ENCODE results near the gene CASP2. TPM values are rescaled to one million over a fixed set of nuclear protein-coding genes. Genes with fewer than 3 reads are reported as not detected.

Gene CASP2
- total RNA-seq, 1 experiment from 2014 or later: 64.1 TPM

DNA sequence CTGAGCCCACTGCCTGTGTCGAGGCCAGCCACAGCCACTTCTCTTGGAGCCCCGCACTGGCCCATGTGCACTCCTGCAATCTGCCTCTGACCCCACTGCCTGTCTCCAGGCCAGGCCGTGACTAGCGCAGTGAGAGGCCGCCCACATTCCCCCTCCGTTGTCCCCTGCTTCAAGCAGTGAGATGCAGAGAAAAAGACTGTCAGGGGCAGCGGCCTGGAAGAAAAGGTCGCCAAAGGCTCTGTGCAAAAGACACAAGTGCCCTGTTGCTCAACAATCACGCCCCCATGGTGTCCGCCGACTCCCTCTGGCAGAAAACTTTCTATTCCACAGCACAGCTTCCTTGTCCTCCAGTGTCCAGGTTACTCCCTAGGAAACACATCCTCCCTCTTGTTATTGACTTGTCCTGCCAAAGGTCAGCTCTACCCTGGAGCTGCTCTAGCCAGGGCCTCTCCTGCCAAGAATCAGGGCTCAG is 64.4 kb downstream of the CASP2 start:
- Histone ChIP-seq H3K79me2 (ENCODE audit: insufficient read depth, low read length) (no peaks in the 10 kb centered on the region), H3K9me3 (ENCODE audit: control insufficient read depth in 1 of 2, insufficient read depth in 1 of 2, low read depth in 1 of 2, low read length in 2 of 2) (no peaks in the 10 kb centered on the region), H3K4me1 (ENCODE audit: control insufficient read depth in 1 of 2, insufficient read depth in 2 of 2, low read length in 2 of 2) (no peaks in the 10 kb centered on the region), H3K4me2 (ENCODE audit: low read length) (no peak overlapping the region), H3K27ac (ENCODE audit: low read depth, low read length) (no peak overlapping the region), H3K9me2 (ENCODE audit: insufficient read depth) (no peaks in the 10 kb centered on the region), H2AFZ (ENCODE audit: low read depth, low read length, poor library complexity, severe bottlenecking) (no peak overlapping the region), H3K9ac (ENCODE audit: low read length) (no peak overlapping the region), H4K20me1 (ENCODE audit: insufficient read depth) (no peaks in the 10 kb centered on the region), H3K36me3 (ENCODE audit: control insufficient read depth in 1 of 2, insufficient read depth in 2 of 2, low read length in 2 of 2) (no peaks in the 10 kb centered on the region), H3K4me3 (replicated peaks in 1 of 2; ENCODE audit: low read depth in 1 of 2, low read length in 2 of 2) (no peak overlapping the region), H3K27me3 (ENCODE audit: insufficient read depth, low read length) (no peaks in the 10 kb centered on the region)
- intact Hi-C loops (cut with micrococcal nuclease): no loop called here
- no peak for DNase-seq (ENCODE audit: low read depth, low spot score)
- ChIA-PET POLR2A (no interaction called here), RAD21 (ENCODE audit: low non-redundant PET in 1 of 2, low total read pairs in 2 of 2, uncharacterized antibody in 2 of 2, unreplicated experiment in 2 of 2) (no interaction called here), CTCF (no interaction called here)
- no TSS peak for BruUV-seq (replicated peaks)
- no peak for ATAC-seq
- TF ChIP-seq YY1 (IDR thresholded peaks at IDR 0.05; ENCODE audit: extremely low read depth, insufficient replicate concordance, low read depth, low read length): no peak
- TF ChIP-seq EGR1 (IDR thresholded peaks at IDR 0.05; ENCODE audit: low read depth): no peak
- TF ChIP-seq FOSL1 (IDR thresholded peaks at IDR 0.05; ENCODE audit: low read depth): no peak
- TF ChIP-seq SIN3A (IDR thresholded peaks at IDR 0.05; ENCODE audit: low read depth): no peak
- no peak for TF ChIP-seq SP1 (IDR thresholded peaks at IDR 0.05; ENCODE audit: low read depth)
- TF ChIP-seq EZH2 (IDR thresholded peaks at IDR 0.05): no peak
- no peak for TF ChIP-seq CBX3 (IDR thresholded peaks at IDR 0.05; ENCODE audit: low read depth)
- TF ChIP-seq, protein P1, sequence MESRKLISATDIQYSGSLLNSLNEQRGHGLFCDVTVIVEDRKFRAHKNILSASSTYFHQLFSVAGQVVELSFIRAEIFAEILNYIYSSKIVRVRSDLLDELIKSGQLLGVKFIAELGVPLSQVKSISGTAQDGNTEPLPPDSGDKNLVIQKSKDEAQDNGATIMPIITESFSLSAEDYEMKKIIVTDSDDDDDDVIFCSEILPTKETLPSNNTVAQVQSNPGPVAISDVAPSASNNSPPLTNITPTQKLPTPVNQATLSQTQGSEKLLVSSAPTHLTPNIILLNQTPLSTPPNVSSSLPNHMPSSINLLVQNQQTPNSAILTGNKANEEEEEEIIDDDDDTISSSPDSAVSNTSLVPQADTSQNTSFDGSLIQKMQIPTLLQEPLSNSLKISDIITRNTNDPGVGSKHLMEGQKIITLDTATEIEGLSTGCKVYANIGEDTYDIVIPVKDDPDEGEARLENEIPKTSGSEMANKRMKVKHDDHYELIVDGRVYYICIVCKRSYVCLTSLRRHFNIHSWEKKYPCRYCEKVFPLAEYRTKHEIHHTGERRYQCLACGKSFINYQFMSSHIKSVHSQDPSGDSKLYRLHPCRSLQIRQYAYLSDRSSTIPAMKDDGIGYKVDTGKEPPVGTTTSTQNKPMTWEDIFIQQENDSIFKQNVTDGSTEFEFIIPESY (IDR thresholded peaks at IDR 0.05; ENCODE audit: extremely low read depth, insufficient replicate concordance, low read length): no peak
- no peak for TF ChIP-seq EZH2phosphoT487 (IDR thresholded peaks at IDR 0.05; ENCODE audit: borderline replicate concordance)
- TF ChIP-seq ZNF274 (IDR thresholded peaks at IDR 0.05; ENCODE audit: low read depth, low read length): no peak
- TF ChIP-seq ZFX (IDR thresholded peaks at IDR 0.05): no peak
- TF ChIP-seq CEBPB (IDR thresholded peaks at IDR 0.05; ENCODE audit: low read depth): no peak
- no peak for TF ChIP-seq TCF7L2 (IDR thresholded peaks at IDR 0.05; ENCODE audit: borderline replicate concordance, extremely low read depth, insufficient read depth, insufficient read length)
- TF ChIP-seq JUND (IDR thresholded peaks at IDR 0.05): no peak
- TF ChIP-seq ELF1 (IDR thresholded peaks at IDR 0.05; ENCODE audit: borderline replicate concordance, low read depth): no peak
- TF ChIP-seq, protein P2, sequence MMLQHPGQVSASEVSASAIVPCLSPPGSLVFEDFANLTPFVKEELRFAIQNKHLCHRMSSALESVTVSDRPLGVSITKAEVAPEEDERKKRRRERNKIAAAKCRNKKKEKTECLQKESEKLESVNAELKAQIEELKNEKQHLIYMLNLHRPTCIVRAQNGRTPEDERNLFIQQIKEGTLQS (IDR thresholded peaks at IDR 0.05): no peak
- TF ChIP-seq, protein P3, sequence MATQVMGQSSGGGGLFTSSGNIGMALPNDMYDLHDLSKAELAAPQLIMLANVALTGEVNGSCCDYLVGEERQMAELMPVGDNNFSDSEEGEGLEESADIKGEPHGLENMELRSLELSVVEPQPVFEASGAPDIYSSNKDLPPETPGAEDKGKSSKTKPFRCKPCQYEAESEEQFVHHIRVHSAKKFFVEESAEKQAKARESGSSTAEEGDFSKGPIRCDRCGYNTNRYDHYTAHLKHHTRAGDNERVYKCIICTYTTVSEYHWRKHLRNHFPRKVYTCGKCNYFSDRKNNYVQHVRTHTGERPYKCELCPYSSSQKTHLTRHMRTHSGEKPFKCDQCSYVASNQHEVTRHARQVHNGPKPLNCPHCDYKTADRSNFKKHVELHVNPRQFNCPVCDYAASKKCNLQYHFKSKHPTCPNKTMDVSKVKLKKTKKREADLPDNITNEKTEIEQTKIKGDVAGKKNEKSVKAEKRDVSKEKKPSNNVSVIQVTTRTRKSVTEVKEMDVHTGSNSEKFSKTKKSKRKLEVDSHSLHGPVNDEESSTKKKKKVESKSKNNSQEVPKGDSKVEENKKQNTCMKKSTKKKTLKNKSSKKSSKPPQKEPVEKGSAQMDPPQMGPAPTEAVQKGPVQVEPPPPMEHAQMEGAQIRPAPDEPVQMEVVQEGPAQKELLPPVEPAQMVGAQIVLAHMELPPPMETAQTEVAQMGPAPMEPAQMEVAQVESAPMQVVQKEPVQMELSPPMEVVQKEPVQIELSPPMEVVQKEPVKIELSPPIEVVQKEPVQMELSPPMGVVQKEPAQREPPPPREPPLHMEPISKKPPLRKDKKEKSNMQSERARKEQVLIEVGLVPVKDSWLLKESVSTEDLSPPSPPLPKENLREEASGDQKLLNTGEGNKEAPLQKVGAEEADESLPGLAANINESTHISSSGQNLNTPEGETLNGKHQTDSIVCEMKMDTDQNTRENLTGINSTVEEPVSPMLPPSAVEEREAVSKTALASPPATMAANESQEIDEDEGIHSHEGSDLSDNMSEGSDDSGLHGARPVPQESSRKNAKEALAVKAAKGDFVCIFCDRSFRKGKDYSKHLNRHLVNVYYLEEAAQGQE (IDR thresholded peaks at IDR 0.05; ENCODE audit: low read depth): no peak

Measured in HCT116 (cell line).